ENCODE results near the gene MYL3. TPM values are rescaled to one million over a fixed set of nuclear protein-coding genes. Genes with fewer than 3 reads are reported as not detected.

MYL3 gene
- total RNA-seq, 6 donors from 2014 or later, result 1.2 to 6.3 (median 2.6) TPM

- ATAC-seq (ENCODE audit: low FRiP score in 2 of 2) (peak; percentile 2 to 23), DNase-seq (peak in 1 of 2 donors; percentile 59)
- no peaks in the 10 kb centered on the region for H3K36me3 ChIP-seq
- H3K4me1 ChIP-seq, result peaks cover 21 to 28% (median 24%) of the 10 kb centered on the region in 4 donors
- no peaks in the 10 kb centered on the region for H3K9me3 ChIP-seq
- 48% methylated on average over 8 of the region's 8 CpGs; no CpG with 5 or more reads in 1 of the 2 donors for WGBS, 2 donors
- no peak overlapping the region for H3K4me3 ChIP-seq
- no peaks in the 10 kb centered on the region for H3K27me3 ChIP-seq
- TF ChIP-seq POLR2A (IDR thresholded peaks at IDR 0.05) (no peak), CTCF (IDR thresholded peaks at IDR 0.05) (no peak), POLR2AphosphoS5 (IDR thresholded peaks at IDR 0.05) (no peak), EP300 (IDR thresholded peaks at IDR 0.05) (no peak)
- H3K27ac ChIP-seq, result no peak overlapping the region
Observed at GRCh38 chr3:46908986-46909534, 45.8 kb upstream of the MYL3 start.

DNA sequence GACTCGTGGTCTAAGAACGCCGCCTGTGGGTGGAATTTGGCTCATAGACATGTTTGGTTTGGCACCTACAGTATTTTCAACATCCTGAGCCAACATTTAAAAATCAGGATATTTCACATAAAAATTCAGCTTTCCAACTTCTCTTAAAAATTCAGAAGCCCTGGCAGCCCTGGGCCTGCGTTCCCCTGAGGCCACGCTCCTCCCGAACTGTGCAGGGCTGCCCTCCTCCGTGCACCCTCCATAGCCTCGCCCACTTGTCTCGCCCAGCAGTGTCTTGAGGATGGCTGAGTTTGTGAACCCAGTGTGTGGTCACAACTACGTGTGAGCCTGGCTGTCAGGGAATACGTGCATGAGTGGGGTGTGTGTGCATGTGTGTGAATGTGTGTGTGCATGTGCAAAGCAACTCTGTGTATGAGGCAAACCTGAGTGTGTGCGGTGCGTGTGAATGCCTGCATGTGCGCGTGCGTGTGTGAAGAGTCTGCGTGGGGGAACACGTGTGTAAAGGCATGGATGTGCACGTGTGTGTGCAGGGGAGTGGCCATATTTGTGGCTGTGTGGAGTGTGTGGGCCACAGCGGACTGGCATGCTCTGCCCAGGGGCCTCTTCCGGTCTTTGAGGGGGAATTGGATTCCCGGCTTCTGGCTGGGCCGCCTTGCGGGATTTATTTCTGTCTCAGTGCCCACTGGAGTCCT is 45.2 kb upstream of the MYL3 start:
- DNase-seq (peak in 1 of 2 donors; percentile 67), ATAC-seq (ENCODE audit: low FRiP score in 2 of 2) (peak; percentile 4 to 26)
- Histone ChIP-seq H3K4me1 (peaks cover 21 to 23% (median 22%) of the 10 kb centered on the region in 4 donors), H3K4me3 (no peak overlapping the region), H3K36me3 (no peaks in the 10 kb centered on the region), H3K27me3 (no peaks in the 10 kb centered on the region), H3K27ac (no peak overlapping the region), H3K9me3 (no peaks in the 10 kb centered on the region)
- peak in 1 of 6 experiments; percentile 28 for TF ChIP-seq CTCF (IDR thresholded peaks at IDR 0.05)
- TF ChIP-seq POLR2AphosphoS5 (IDR thresholded peaks at IDR 0.05), result no peak
- 59 to 65% methylated on average over 24 of the region's 24 CpGs for WGBS, 2 donors

GRCh38 chr3:46907960-46908293 is 44.7 kb upstream of the MYL3 start:
- WGBS, 2 donors, result 39 to 53% methylated on average over 1 of the region's 1 CpG
- Histone ChIP-seq H3K9me3 (no peaks in the 10 kb centered on the region), H3K27me3 (no peaks in the 10 kb centered on the region), H3K4me1 (peaks cover 21 to 23% (median 22%) of the 10 kb centered on the region in 4 donors), H3K4me3 (no peak overlapping the region), H3K27ac (no peak overlapping the region), H3K36me3 (no peaks in the 10 kb centered on the region)
- no peak for DNase-seq
- TF ChIP-seq CTCF (IDR thresholded peaks at IDR 0.05), result peak in 1 of 6 experiments; percentile 20
- TF ChIP-seq POLR2A (IDR thresholded peaks at IDR 0.05), result no peak
- ATAC-seq (ENCODE audit: low FRiP score in 2 of 2), result no peak

GRCh38 chr3:46907271-46907670 is 44.0 kb upstream of the MYL3 start:
- Histone ChIP-seq H3K27me3 (no peaks in the 10 kb centered on the region), H3K9me3 (no peaks in the 10 kb centered on the region), H3K4me3 (no peak overlapping the region), H3K4me1 (peaks cover 21 to 23% (median 22%) of the 10 kb centered on the region in 4 donors), H3K36me3 (no peaks in the 10 kb centered on the region), H3K27ac (no peak overlapping the region)
- TF ChIP-seq CTCF (IDR thresholded peaks at IDR 0.05), result no peak
- no peak for TF ChIP-seq POLR2A (IDR thresholded peaks at IDR 0.05)
- no peak for TF ChIP-seq POLR2AphosphoS5 (IDR thresholded peaks at IDR 0.05)
- TF ChIP-seq EP300 (IDR thresholded peaks at IDR 0.05), result no peak
- DNase-seq (peak in 1 of 2 donors; percentile 38), ATAC-seq (ENCODE audit: low FRiP score in 2 of 2) (no peak)
- WGBS, 2 donors, result 78 to 84% methylated on average over 9 to 12 of the region's 12 CpGs
